ENCODE data around the gene SNAPC2. TPM values are rescaled to one million over a fixed set of nuclear protein-coding genes. Genes with fewer than 3 reads are reported as not detected.

The SNAPC2 gene
- total RNA-seq, 1 experiment from 2014 or later: 42.4 TPM

GRCh38 chr19:7965921-7966665 lies 46.0 kb downstream of the SNAPC2 start:
- no peak for DNase-seq (ENCODE audit: low read depth)

- no peak for DNase-seq (ENCODE audit: low read depth)
Measured at GRCh38 chr19:7968008-7968795, 48.1 kb downstream of the SNAPC2 start.

GRCh38 chr19:7968796-7969554 lies 48.8 kb downstream of the SNAPC2 start:
- DNase-seq (ENCODE audit: low read depth): no peak

- DNase-seq (ENCODE audit: low read depth): no peak
Measured at GRCh38 chr19:7969555-7969939, 49.4 kb downstream of the SNAPC2 start.

DNA sequence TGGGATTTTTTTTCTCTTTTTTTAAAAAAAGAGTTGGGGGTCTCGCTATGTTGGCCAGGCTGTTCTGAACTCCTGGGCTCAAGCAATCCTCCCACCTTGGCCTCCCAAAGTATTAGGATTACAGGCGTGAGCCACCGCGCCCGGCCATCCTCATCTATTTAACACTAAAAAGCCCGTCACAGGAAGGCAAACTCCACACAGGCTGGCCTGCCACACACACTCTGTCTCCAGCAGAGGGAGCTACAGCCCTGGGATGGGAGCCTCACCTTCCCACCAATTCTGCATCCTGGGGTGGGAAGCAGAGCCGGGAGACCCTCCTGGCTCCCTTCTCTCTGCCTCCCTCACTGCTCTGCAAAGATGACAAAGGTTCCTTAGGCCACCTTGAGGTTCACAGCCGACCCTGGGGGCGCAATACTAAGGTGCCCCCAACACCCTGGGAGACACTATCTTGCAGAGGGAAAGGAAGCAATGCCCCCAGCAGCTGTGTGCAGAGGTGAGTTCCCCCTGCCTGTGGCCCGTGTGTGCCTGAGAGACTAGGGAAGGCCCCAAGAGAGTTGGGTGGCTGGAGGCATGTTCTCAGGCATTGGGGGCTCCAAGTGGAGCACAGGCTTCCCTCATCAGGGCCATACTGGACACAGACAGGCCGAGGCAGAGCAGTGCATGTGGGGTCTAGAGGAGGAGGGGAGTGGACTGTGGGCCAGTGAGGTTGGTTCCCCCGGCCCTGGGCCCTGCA lies 50.7 kb downstream of the SNAPC2 start:
- DNase-seq (ENCODE audit: low read depth): peak; percentile 32

- DNase-seq (ENCODE audit: low read depth): no peak
Measured at GRCh38 chr19:7971553-7972520, 51.7 kb downstream of the SNAPC2 start.

Other genes starting within 250 kb of the SNAPC2 start
- not detected in 2 replicates for gene MCEMP1, start 243.2 kb upstream of the SNAPC2 start, total RNA-seq (2014; rRNA removed; shearing (Covaris generic))
- gene TRAPPC5, start 239.5 kb upstream of the SNAPC2 start, total RNA-seq (2014; rRNA removed; shearing (Covaris generic)): 62.3 and 98.6 TPM in 2 replicates
- not detected in 2 replicates for gene FCER2, start 218.2 kb upstream of the SNAPC2 start, total RNA-seq (2014; rRNA removed; shearing (Covaris generic))
- not detected in 2 replicates for gene CLEC4G, start 188.2 kb upstream of the SNAPC2 start, total RNA-seq (2014; rRNA removed; shearing (Covaris generic))
- gene CD209, start 172.8 kb upstream of the SNAPC2 start, total RNA-seq (2014; rRNA removed; shearing (Covaris generic)): not detected in 2 replicates
- gene CLEC4M, start 157.1 kb upstream of the SNAPC2 start, total RNA-seq (2014; rRNA removed; shearing (Covaris generic)): not detected in 2 replicates
- gene EVI5L, start 90.1 kb upstream of the SNAPC2 start, total RNA-seq (2014; rRNA removed; shearing (Covaris generic)): 1.3 and 3.2 TPM in 2 replicates
- 0.02 TPM in 1 of 2 replicates, not detected in the other for gene PRR36, start 45.9 kb upstream of the SNAPC2 start, total RNA-seq (2014; rRNA removed; shearing (Covaris generic))
- gene LRRC8E, start 31.8 kb upstream of the SNAPC2 start, total RNA-seq (2014; rRNA removed; shearing (Covaris generic)): 11.7 and 14.2 TPM in 2 replicates
- gene MAP2K7, start 16.5 kb upstream of the SNAPC2 start, total RNA-seq (2014; rRNA removed; shearing (Covaris generic)): 16.9 and 22.0 TPM in 2 replicates
- 0.70 and 2.2 TPM in 2 replicates for gene TGFBR3L, start 5.5 kb upstream of the SNAPC2 start, total RNA-seq (2014; rRNA removed; shearing (Covaris generic))
- gene CTXN1, start 5.8 kb downstream of the SNAPC2 start, total RNA-seq (2014; rRNA removed; shearing (Covaris generic)): 3.1 and 7.0 TPM in 2 replicates
- 70.1 and 89.1 TPM in 2 replicates for gene TIMM44, start 23.3 kb downstream of the SNAPC2 start, total RNA-seq (2014; rRNA removed; shearing (Covaris generic))
- gene ELAVL1, start 85.3 kb downstream of the SNAPC2 start, total RNA-seq (2014; rRNA removed; shearing (Covaris generic)): 61.1 and 114 TPM in 2 replicates
- gene CCL25, start 132.4 kb downstream of the SNAPC2 start, total RNA-seq (2014; rRNA removed; shearing (Covaris generic)): not detected in 2 replicates
- not detected in 2 replicates for gene FBN3, start 229.3 kb downstream of the SNAPC2 start, total RNA-seq (2014; rRNA removed; shearing (Covaris generic))